GM19099 (cell line): ENCODE measurements around the gene CARD9.

Experiments used
- POLR2A ChIP-seq: IDR thresholded peaks from 3 replicates; pipeline ENCODE4 v1.6.1; 2011; ENCODE audit warnings: low read depth; ENCODE audit not compliant: insufficient read length; ENCODE audit errors: extremely low read depth

CARD9 gene

GRCh38 chr9:136363949-136364748, 9.3 kb downstream of the CARD9 start:
- no peak for TF ChIP-seq POLR2A

- peak; percentile 80 for TF ChIP-seq POLR2A
These were observed 10.1 kb downstream of the CARD9 start, which contains the start of gene DNLZ for GRCh38 chr9:136363106-136363948. DNLZ (minus strand) TSS chr9:136363744; CDS start chr9:136363714, 30 bp downstream.

GRCh38 chr9:136362450-136362784, 11.1 kb downstream of the CARD9 start:
- TF ChIP-seq POLR2A: no peak

GRCh38 chr9:136361754-136362449, 11.6 kb downstream of the CARD9 start:
- no peak for TF ChIP-seq POLR2A

- TF ChIP-seq POLR2A: no peak
These were observed 12.3 kb downstream of the CARD9 start for GRCh38 chr9:136361047-136361753.

- no peak for TF ChIP-seq POLR2A
These were observed 13.4 kb downstream of the CARD9 start for GRCh38 chr9:136359774-136360718.

- no peak for TF ChIP-seq POLR2A
These were observed 14.6 kb downstream of the CARD9 start for GRCh38 chr9:136358888-136359287.

GRCh38 chr9:136358016-136358415, 15.5 kb downstream of the CARD9 start:
- TF ChIP-seq POLR2A: no peak

- TF ChIP-seq POLR2A: no peak
These were observed 16.2 kb downstream of the CARD9 start for GRCh38 chr9:136357202-136357725.

- no peak for TF ChIP-seq POLR2A
These were observed 17.6 kb downstream of the CARD9 start for GRCh38 chr9:136355616-136356557.

GRCh38 chr9:136354592-136355085, 18.8 kb downstream of the CARD9 start:
- no peak for TF ChIP-seq POLR2A

GRCh38 chr9:136353757-136354488, 19.5 kb downstream of the CARD9 start:
- no peak for TF ChIP-seq POLR2A

- TF ChIP-seq POLR2A: no peak
These were observed 20.4 kb downstream of the CARD9 start for GRCh38 chr9:136353088-136353487.
